GM19452 (cell line): ENCODE measurements around the gene CCDC148.

Experiments used
- ATAC-seq: cut with Tn5 transposase; IDR thresholded peaks from one replicate; pipeline ENCODE4 v1.9.1; 2021; ENCODE audit not compliant: unreplicated experiment

CCDC148 gene

GRCh38 chr2:158456309-158457066, at the start of gene CCDC148, which contains the start of gene PKP4:
Gene CCDC148 (minus strand): TSS chr2:158456753. CDS start chr2:158456439, 314 bp downstream.
Gene PKP4 (plus strand): TSS chr2:158456952. CDS start chr2:158533185, 76,233 bp downstream.
- ATAC-seq, result peak; percentile 92

DNA sequence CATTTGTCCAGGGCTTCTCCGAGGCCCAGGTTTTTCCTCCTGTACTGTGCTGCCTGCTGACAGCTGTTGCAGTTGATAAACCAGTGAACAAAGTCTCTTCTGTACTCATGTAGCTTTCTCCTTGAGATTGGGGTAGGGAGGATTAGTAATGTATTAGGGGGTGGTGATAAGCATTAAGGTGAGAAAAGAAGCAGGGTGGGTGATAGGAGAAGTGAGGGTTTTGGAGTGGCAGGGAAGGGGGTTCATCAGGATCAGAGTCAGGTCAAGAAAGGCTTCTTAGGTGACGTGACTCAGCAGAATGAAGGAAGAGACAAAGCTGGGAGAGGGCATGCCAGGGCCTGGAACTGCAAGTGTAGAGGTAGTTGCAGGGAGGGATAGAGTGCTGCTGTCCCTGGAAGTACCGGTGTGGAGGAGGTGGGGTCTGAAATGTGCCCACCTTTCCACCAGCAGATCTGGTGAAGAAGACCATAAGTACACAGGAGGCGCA, 48.9 kb upstream of the CCDC148 start:
- no peak for ATAC-seq

- no peak for ATAC-seq
These were observed 47.5 kb upstream of the CCDC148 start for GRCh38 chr2:158504088-158504487.

DNA sequence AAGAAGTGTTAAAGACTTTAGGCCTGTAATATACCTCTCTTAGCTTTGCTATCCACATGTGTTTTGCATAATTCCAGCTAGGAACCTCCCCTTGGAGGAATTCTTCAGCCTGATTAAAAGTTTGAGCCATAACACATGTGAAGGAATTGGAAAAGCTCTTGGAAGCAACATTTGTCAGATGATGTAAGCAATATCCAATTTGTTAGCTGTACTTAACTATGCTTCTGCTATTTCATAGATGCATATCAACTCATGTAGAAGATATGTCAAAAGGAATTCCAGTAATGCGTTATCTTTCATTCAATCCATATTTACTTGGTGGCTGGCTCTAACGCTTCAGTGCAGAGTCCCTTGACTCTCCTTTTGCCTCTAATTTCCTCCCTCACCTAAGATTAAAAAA, 46.4 kb upstream of the CCDC148 start:
- no peak for ATAC-seq

GRCh38 chr2:158501301-158501700, 44.7 kb upstream of the CCDC148 start:
- ATAC-seq, result no peak

GRCh38 chr2:158500333-158500732, 43.8 kb upstream of the CCDC148 start:
- ATAC-seq, result no peak

GRCh38 chr2:158499383-158499782, 42.8 kb upstream of the CCDC148 start:
- no peak for ATAC-seq

DNA sequence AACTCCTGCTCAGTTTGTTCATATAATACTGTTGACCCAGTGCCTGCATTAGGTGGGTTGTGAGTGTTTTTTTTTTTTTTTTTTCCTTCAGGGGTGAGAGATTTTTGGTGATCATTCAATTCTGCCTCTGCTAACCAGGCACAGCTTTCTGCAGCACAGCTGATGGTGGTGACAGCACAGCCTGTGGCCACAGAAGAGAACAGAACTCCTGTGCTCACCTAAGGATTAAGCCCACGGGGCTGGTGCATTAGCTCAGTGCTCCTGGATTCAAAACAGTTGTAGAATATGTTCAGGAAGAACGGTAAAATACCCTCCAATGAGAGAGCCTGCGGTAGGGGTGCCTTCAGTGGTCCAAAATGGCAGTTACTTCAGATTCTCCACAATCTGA, 42.2 kb upstream of the CCDC148 start:
- no peak for ATAC-seq

GRCh38 chr2:158498043-158498748, 41.6 kb upstream of the CCDC148 start:
- ATAC-seq, result no peak

DNA sequence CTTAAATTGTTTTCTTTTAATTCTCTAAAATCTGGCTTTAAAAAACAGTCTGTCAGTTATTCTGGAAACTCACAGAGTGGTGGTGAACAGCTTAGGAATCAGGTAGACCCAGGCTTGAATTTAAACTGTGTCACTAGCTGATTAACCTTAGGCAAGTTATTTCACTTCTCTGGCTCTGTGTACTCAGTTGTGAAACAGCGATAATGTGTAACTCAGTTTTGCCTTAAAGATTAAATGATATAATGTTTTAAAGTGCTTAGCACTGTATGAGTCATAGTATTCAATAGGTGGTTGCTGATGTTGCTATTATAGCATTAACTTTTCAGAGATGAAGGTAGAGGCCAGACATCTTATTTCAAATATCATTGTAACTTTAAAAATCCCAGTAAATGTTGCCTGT, 40.9 kb upstream of the CCDC148 start:
- no peak for ATAC-seq

DNA sequence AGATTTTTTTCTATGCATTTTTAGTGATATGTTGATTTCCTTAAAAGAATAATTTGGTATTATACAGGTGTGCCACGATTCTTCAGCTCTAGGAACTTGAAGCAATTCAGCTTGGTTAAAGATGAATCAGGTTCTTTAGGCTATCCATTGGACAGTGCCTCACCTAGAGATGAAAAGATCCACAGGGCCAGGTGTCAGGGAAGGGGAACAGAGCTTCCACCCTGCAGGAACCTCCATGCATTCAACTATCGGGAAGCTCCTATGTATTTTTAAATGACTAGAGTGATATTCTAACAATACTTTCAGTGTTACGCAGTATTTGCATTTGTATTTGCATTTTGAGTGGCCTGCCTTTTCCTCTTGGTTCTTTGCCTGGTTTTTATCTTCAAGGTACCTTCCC, 40.4 kb upstream of the CCDC148 start:
- ATAC-seq, result no peak

GRCh38 chr2:158495175-158495574, 38.6 kb upstream of the CCDC148 start:
- ATAC-seq, result no peak

- ATAC-seq, result no peak
These were observed 36.9 kb upstream of the CCDC148 start for GRCh38 chr2:158493458-158493857.

DNA sequence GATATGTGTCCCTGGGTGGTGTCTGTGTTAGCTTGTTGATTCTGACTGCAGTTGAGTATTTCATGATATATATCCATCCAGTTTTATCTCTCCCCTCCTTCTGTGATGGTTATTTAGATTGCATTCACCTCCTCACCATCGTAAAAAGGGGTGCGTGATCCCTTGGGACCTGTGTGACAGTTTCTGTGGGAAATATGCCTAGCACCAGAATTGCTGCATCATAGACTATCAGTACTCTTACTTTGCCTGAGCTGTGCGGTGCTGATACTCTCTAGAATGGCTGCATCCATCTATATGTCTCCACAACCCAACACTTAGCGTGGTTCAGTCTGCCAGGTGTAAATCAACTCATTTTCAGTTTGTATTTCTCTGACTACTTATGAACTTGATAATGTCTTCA, 34.5 kb upstream of the CCDC148 start:
- ATAC-seq, result no peak

DNA sequence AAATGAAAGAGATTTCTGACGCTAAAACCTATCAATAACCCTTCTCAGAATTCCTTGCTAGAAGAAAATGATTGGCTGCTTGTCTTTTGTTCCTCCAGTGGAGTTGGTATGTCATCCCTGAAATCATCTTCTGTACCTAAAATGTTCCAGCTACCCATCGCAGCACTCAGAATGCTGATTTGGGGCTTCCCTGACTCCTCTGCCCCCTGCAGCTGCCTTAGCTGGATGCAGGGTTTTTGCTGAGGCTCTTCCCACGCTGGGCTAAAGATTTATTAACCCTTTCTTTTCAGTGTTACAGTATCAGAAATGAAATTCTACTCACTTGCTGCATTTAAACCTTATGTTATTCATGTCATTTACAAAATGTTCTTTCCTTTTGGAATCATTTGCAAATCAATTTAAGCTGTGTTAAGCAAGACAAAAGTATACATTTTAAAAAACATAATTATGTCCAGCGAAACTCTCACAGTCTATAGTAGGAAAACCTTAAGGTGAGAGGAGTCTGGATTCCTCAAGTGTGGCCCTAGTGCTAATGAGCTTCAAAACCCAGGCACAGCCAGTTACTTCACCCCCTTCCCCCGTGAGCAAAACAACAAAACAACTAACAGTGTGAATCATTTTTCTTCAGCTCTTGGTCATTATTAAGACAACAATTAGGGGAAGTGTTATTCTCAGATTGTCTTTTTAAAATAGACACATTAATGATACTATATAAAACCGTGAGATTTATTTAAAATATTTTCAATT, 33.0 kb upstream of the CCDC148 start:
- ATAC-seq, result no peak

DNA sequence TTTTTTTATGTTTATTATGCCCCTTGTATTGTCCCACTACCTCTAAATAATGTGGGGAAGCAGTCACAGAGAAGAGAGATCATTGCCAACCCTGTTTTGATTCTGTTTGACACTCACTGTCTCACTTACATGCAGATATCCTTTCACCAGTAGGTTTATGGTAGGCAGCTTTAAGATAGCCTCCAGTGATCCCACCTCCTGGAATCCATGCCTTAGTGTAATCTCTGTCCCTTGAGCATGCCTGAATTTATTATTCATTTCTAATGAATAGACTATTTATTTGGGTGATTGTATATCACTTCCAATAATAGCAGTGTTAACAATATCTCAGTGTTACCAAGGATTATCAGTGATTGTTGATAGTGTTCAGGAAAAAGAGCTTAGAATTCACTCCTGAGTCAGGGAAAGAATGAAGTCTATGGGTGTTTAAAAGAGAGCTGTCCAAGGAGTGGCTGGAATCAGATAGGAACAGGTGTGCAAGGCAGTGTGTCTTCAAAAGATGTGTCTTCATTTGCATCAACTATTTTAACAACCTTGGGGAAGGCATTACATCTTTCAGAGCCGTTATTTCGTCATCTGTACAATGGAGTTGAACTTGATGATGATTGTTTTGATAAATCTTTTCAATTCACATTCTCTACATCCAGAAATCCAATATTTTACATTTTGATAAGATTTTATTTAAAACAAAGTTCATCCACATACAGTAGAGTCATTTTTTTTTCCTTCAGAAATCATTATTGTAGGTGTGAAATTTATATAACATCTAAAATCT, 32.1 kb upstream of the CCDC148 start:
- ATAC-seq, result no peak

- no peak for ATAC-seq
These were observed 30.9 kb upstream of the CCDC148 start for GRCh38 chr2:158487419-158487818.

- no peak for ATAC-seq
These were observed 30.4 kb upstream of the CCDC148 start for GRCh38 chr2:158486970-158487325.

- no peak for ATAC-seq
These were observed 29.8 kb upstream of the CCDC148 start for GRCh38 chr2:158486150-158486969.
